HepG2 (cell line): ENCODE results near the gene GSAP.

Experiments used
- BRCA1 ChIP-seq: sonication (generic); formaldehyde crosslinking; IDR thresholded peaks from 2 replicates; pipeline ENCODE4 v1.4.0; 2020; ENCODE audit warnings: missing genetic modification reagents
- CEBPZ ChIP-seq: IDR thresholded peaks from 2 replicates; pipeline ENCODE4 v1.6.1; 2012; ENCODE audit warnings: low read length, improper control_type of control experiment
- CREB1 ChIP-seq, 2 experiments: fragments of 450-650 bp in 1 of 2; IDR thresholded peaks; 2 replicates each; pipeline ENCODE4 v1.6.1; 2016 to 2017; ENCODE audit warnings: control low read depth in 1 of 2, mild to moderate bottlenecking in 1 of 2, missing compliant biosample characterization in 1 of 2, missing genetic modification characterization in 1 of 2
- CREB3 ChIP-seq: sonication (generic); formaldehyde crosslinking; IDR thresholded peaks from 2 replicates; pipeline ENCODE4 v1.5.0; 2020; ENCODE audit warnings: missing genetic modification reagents
- FOXA3 ChIP-seq: IDR thresholded peaks from 2 replicates; pipeline ENCODE4 v1.6.1; 2016; ENCODE audit warnings: missing genetic modification reagents, missing compliant biosample characterization
- HBP1 ChIP-seq: IDR thresholded peaks from 2 replicates; pipeline ENCODE4 v1.6.1; 2016; ENCODE audit warnings: low read depth, control low read depth
- HNRNPH1 ChIP-seq: fragments of 200-400 bp; formaldehyde crosslinking; optimal IDR thresholded peaks from 2 replicates; pipeline ENCODE3; 2017; ENCODE audit warnings: mild to moderate bottlenecking, low read depth, low read length
- JUN ChIP-seq: sonication (generic); formaldehyde crosslinking; IDR thresholded peaks from 2 replicates; pipeline ENCODE4 v1.4.0; 2020; ENCODE audit warnings: mild to moderate bottlenecking, missing genetic modification reagents
- KAT2B ChIP-seq: fragments of 150-350 bp; IDR thresholded peaks from 2 replicates; pipeline ENCODE4 v1.6.1; 2014; ENCODE audit warnings: low read depth, low read length, borderline replicate concordance
- ZFP90 ChIP-seq: sonication (generic); formaldehyde crosslinking; IDR thresholded peaks from 2 replicates; pipeline ENCODE4 v1.8.0; 2022; ENCODE audit warnings: missing genetic modification reagents, mild to moderate bottlenecking, inconsistent platforms, borderline replicate concordance
- ZNF510 ChIP-seq: sonication (generic); formaldehyde crosslinking; IDR thresholded peaks from 2 replicates; pipeline ENCODE4 v1.4.0; 2020; ENCODE audit warnings: low read depth, mild to moderate bottlenecking, missing genetic modification reagents

GRCh38 chr7:77455321-77455720, 39.2 kb upstream of the GSAP start:
- TF ChIP-seq KAT2B (no peak), JUN (CRISPR knock-in tag) (no peak), CREB3 (no peak), ZNF510 (CRISPR knock-in tag) (no peak), HNRNPH1 (no peak), FOXA3 (CRISPR knock-in tag) (0 out of 2 replicates have a peak, but pooled peaks have one; percentile 33), CEBPZ (no peak), HBP1 (no peak), BRCA1 (no peak), ZFP90 (no peak), CREB1 (IDR thresholded peaks at IDR 0.05) (no peak), CREB1 (CRISPR knock-in tag; IDR thresholded peaks at IDR 0.05) (no peak)
